HUES6 (cell line): ENCODE results near the gene EVI5L.

Experiments
- H3K27ac ChIP-seq: 2 replicates; pipeline ENCODE4 v1.7.0; 2013; ENCODE audit warnings: low read depth, mild to moderate bottlenecking, low read length, inconsistent platforms
- H3K27me3 ChIP-seq: 2 replicates; pipeline ENCODE4 v1.6.1; 2013; ENCODE audit warnings: low read length; ENCODE audit not compliant: control insufficient read depth, insufficient read depth
- H3K36me3 ChIP-seq: 2 replicates; pipeline ENCODE4 v1.6.1; 2013; ENCODE audit warnings: low read length; ENCODE audit not compliant: control insufficient read depth, insufficient read depth
- H3K4me1 ChIP-seq: 2 replicates; pipeline ENCODE4 v1.6.1; 2013; ENCODE audit warnings: low read length; ENCODE audit not compliant: control insufficient read depth, insufficient read depth
- H3K4me3 ChIP-seq: 2 replicates; pipeline ENCODE4 v1.5.1; 2013; ENCODE audit warnings: low read depth, low read length
- H3K9ac ChIP-seq: one replicate; pipeline ENCODE4 v1.6.1; 2013; ENCODE audit warnings: mild to moderate bottlenecking, low read length
- H3K9me3 ChIP-seq: 2 replicates; pipeline ENCODE4 v1.6.1; 2013; ENCODE audit warnings: low read depth, low read length; ENCODE audit not compliant: control insufficient read depth, insufficient read depth

The EVI5L gene

DNA sequence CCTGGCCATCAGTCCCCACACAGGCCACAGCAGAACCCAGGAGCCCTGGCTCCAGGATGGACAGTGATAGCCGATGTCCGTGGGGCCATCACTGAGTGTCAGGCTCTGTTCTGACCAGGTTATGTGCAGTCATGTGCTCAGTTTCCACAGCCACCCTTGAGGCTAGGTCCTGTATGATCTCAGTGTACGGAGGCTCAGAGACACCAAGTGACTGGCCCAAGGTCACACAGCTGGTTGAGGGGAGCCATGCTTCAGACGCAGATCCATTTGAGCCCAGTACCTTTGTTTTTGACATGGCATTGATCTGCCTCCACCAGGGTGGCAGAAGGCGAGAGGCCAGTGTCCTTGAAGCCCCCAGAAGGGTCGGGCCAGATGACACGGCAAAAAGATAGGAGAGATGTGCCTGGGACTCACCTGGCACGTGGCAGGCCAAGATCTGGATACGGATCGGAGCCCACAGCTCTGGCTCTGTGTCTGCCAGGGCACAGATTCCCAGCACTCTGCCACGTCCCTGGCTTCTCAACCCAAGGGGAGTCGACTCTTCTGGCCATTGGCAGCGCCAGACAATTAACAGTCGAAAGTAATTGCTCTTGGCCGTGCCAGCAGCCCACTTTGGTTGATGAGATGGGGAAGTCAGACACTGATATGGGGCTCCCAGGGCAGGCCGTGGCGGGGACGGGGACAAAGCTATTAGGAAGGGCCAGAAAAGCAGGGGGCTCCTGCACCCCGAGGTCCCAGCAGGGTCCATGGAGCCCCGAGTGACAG, 15.6 kb downstream of the EVI5L start:
- Histone ChIP-seq H3K27ac (no peak overlapping the region), H3K9me3 (peaks cover 14% of the 10 kb centered on the region; the same call in 1 of the 2 replicates), H3K9ac (no peak overlapping the region), H3K4me3 (no peak overlapping the region), H3K27me3 (0 out of 2 replicates have a peak, but pooled peaks cover 5% of the 10 kb centered on the region), H3K36me3 (no peaks in the 10 kb centered on the region), H3K4me1 (no peaks in the 10 kb centered on the region)

DNA sequence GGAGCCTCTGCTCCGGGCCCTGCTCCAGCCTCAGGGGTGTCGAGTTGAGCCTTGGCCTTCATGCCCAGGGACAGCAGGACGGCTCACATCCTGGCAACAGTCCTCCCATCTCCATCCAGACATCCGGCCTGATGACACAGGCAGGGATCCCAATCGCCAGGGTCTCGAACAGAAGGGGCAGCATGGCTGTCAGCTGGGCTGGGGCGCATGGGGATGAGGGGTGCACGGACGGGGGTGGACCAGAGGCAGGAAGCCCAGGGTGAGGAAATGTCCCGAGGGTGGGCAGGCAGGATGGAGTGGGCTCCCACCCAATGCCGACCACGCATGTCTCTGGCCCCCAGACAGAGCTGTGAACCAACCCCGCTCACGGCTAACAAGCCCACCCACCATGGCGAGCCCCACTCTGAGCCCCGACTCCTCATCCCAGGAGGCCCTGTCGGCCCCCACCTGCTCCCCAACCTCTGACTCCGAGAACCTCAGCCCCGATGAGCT, 16.2 kb downstream of the EVI5L start:
- 0 out of 2 replicates have a peak, but pooled peaks cover 5% of the 10 kb centered on the region for H3K27me3 ChIP-seq
- no peak overlapping the region for H3K27ac ChIP-seq
- H3K9me3 ChIP-seq, result peaks cover 14% of the 10 kb centered on the region; the same call in 1 of the 2 replicates
- no peaks in the 10 kb centered on the region for H3K36me3 ChIP-seq
- no peak overlapping the region for H3K4me3 ChIP-seq
- no peaks in the 10 kb centered on the region for H3K4me1 ChIP-seq
- no peak overlapping the region for H3K9ac ChIP-seq

DNA sequence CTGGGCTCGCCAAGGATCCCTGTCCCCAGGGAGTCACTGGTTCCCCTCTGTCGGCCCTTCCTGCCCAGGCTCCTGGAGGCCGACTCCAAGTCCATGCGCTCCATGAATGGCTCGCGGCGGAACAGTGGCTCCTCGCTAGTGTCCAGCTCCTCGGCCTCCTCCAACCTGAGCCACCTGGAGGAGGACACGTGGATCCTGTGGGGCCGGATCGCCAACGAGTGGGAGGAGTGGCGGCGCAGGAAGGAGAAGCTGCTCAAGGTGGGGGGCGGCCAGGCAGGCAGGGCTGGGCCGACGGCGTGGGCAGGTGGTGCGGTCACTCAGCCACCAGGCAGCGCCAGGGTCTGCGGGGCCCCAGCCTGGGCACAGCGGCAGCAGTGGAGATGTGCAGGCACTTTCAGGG, 17.6 kb downstream of the EVI5L start:
- Histone ChIP-seq H3K4me1 (no peaks in the 10 kb centered on the region), H3K27me3 (peaks cover 9% of the 10 kb centered on the region; the same call in 1 of the 2 replicates), H3K9me3 (peaks cover 5% of the 10 kb centered on the region; the same call in 1 of the 2 replicates), H3K36me3 (no peaks in the 10 kb centered on the region), H3K9ac (no peak overlapping the region), H3K4me3 (no peak overlapping the region), H3K27ac (no peak overlapping the region)

DNA sequence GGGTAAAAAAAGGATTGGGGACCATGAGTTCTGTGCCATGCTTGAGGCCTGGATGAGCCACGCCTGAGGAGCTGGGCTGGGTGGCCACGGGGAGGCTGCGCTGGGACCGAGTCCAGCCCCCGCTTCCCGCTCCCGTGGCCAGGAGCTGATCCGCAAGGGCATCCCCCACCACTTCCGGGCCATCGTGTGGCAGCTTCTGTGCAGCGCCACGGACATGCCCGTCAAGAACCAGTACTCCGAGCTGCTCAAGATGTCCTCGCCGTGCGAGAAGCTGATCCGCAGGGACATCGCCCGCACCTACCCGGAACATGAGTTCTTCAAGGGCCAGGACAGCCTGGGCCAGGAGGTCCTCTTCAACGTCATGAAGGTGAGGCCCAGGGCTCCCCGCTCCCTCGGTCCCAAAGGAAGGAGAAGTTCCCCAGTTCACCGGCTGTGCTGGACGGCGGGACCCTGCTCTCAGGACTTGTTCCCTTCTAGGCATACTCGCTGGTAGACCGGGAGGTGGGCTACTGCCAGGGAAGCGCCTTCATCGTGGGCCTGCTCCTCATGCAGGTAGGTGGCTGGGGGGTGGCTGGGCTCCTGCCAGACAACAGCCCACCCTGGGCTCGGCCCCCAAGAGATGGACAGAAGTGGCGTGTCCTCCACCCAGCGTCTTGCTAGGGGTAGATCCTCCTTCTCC, 18.9 kb downstream of the EVI5L start:
- Histone ChIP-seq H3K27me3 (peaks cover 12% of the 10 kb centered on the region; the same call in 1 of the 2 replicates), H3K9me3 (no peaks in the 10 kb centered on the region), H3K27ac (no peak overlapping the region), H3K36me3 (no peaks in the 10 kb centered on the region), H3K4me1 (peaks cover 9% of the 10 kb centered on the region), H3K9ac (no peak overlapping the region), H3K4me3 (no peak overlapping the region)

DNA sequence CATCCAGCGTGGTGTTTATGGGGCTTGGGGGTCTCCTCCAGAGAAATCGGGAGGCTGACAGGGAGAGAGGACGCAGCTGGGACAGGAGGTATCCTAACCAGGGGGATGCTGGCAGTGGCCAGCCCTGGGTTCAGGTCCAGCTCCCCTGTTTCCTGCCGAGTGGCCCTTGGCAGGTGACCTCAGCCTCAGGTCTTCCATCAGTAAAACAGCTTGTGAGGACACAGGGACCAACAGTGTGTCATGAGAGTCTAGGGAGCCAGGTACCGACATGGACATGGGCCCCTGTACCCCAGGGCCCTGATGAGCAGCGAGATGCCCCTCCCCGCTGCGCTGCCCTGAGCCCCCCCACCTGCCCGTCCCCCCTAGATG, 19.6 kb downstream of the EVI5L start:
- Histone ChIP-seq H3K4me3 (no peak overlapping the region), H3K4me1 (peaks cover 9% of the 10 kb centered on the region), H3K27me3 (peaks cover 19% of the 10 kb centered on the region), H3K27ac (no peak overlapping the region), H3K36me3 (no peaks in the 10 kb centered on the region), H3K9me3 (no peaks in the 10 kb centered on the region), H3K9ac (no peak overlapping the region)

DNA sequence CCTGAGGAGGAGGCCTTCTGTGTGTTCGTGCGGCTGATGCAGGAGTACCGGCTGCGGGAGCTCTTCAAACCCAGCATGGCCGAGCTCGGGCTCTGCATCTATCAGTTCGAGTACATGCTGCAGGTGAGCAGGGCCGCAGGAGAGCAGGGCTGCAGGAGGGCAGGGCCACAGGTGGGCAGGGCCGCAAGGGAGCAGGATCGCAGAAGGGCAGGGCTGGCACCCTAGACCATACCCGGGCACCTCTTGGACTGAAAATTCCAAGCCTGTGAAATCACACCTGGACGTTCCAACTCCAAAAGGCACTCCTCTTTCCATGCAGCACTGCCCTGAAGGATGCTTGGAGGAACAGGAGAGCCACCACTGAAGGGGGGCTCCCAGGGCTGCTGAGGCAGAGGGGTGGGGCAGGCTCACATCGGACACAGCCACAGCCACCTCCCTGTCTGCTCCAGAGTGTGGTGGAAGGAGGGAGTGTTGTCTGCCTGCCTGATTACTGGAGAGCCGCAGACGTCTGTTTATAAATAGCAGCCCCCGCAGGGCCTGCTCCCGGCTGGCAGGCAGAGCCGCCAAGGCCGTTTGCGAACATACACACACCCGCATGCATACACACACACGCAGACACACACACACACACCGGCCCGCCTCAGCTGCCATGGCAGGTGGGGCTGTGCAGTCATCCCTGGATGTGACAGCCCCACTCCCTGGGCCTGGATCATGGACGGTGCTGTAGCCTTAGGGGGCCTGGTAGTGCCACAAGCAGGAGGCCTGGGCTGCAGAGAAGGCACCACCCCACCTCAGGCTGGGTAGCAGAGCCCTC, 20.2 kb downstream of the EVI5L start:
- Histone ChIP-seq H3K4me3 (no peak overlapping the region), H3K9ac (no peak overlapping the region), H3K27ac (no peak overlapping the region), H3K9me3 (no peaks in the 10 kb centered on the region), H3K27me3 (peaks cover 25% of the 10 kb centered on the region), H3K4me1 (peaks cover 9% of the 10 kb centered on the region), H3K36me3 (no peaks in the 10 kb centered on the region)

DNA sequence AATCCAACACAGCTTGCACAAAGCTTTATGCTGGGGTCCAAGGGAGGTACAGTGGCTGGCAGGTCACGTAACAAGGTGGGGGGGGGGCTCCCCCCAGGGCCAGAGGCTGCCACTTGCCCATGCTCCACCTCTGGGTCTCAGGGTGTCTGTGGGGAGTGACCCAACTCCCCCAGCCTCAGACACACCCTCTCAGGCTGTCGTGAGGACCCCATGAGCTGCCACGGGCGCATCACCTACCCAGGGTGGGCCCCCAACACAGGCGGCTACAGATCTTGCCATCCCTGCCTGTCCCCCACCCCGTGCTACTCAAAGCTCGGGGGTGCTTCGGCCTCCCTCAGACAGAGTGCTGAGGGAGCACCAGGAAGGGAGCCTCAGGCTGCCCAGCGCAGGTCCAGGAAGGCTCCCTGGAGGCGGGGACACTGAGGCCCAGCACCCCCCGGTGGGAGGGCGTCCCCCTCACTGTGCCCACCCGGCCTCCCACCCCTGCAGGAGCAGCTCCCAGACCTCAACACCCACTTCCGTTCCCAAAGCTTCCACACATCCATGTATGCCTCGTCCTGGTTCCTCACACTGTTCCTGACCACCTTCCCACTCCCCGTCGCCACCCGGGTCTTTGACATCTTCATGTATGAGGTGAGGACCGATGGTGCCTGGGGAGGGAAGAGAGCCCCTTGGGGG, 21.1 kb downstream of the EVI5L start:
- Histone ChIP-seq H3K27ac (no peak overlapping the region), H3K9me3 (no peaks in the 10 kb centered on the region), H3K27me3 (peaks cover 34% of the 10 kb centered on the region), H3K4me1 (peaks cover 9% of the 10 kb centered on the region), H3K9ac (no peak overlapping the region), H3K4me3 (no peak overlapping the region), H3K36me3 (no peaks in the 10 kb centered on the region)

DNA sequence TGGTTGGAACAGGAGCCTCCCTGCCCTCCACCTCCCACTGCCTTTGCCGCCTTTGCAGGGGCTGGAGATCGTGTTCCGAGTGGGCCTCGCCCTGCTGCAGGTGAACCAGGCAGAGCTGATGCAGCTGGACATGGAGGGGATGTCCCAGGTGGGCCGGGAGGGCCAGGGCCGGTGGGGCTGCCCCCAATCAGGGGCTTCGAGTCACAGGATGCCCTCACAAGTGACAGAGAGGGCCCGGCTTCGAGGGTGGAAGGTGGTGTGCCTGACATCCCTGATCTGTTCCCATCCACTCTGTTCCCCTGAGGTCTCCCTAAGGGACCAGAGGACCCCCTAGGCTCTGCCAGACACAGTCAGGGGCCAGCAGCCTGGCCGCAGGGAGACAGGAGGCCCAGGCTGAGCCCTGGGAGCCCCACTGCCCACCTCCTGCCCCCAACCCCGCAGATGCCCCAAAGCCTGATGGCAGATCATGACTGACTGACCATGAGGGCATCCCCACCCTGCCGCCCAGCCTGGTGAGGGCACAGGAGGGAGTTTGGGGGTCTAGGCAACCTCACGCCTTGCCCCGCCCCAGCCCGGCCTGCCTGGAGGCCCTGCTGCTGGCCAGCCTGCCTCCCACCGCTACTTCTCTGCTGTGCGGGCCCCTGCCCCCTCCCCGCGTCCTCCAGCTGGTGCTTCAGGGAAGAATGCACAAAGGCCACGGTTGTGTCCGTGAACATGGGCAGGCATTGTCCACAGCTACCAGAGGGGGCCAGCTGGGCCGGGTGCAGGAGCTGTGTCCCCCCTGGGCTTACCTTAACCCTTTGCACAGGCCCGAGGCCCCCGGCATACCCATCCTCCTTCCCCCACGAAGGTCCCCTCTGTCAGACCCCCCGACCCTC, 21.8 kb downstream of the EVI5L start:
- peaks cover 36% of the 10 kb centered on the region for H3K27me3 ChIP-seq
- no peak overlapping the region for H3K27ac ChIP-seq
- H3K9ac ChIP-seq, result no peak overlapping the region
- H3K4me3 ChIP-seq, result no peak overlapping the region
- no peaks in the 10 kb centered on the region for H3K9me3 ChIP-seq
- H3K36me3 ChIP-seq, result no peaks in the 10 kb centered on the region
- peaks cover 9% of the 10 kb centered on the region for H3K4me1 ChIP-seq

DNA sequence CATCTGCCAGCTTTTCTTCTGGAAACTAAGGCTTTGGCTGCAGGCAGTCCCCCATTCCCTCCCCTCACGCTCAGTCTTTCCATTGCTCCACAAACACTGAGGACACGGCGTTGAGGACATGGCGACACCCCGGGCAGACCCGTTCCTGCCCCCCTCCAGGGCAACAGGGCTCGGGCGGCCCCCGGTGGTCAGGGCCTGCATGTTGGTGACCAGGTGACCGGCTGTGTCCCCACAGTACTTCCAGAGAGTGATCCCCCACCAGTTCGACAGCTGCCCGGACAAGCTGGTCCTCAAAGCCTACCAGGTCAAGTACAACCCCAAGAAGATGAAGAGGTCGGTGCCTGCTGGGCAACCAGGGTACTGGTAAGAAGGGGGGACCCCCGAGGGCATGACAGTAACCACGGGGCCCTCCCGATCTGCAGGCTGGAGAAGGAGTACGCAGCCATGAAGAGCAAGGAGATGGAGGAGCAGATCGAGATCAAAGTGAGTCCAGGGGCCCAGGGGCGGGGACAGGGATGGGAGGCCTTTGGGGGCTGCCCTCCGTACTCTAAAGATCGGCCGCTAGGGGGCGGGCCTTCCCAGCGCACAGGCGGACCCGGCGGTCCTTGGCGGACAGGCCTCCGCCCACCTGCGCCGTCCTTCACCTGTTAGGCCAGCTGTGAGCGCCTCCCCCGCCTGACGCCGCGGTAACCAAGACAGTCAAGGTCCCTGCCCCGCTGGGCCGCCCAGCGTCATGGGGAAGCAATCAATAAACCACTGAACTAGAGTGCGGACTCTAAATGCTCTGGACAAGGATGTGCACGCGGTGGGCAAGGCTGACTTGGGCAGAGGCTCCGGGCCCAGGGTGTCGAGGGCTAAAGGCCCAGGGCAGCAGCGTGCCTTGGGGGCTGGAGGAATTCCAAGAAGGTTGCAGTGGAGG, 23.1 kb downstream of the EVI5L start:
- peak overlapping the region; percentile 48 for H3K4me3 ChIP-seq
- peaks cover 15% of the 10 kb centered on the region for H3K4me1 ChIP-seq

More for the DNA sequence above, 23.1 kb downstream of the EVI5L start:
- Histone ChIP-seq H3K9me3 (no peaks in the 10 kb centered on the region), H3K27me3 (peaks cover 47% of the 10 kb centered on the region), H3K9ac (no peak overlapping the region), H3K27ac (no peak overlapping the region), H3K36me3 (no peaks in the 10 kb centered on the region)
